Measurements from ENCODE around the gene INPP5E.

Gene INPP5E

DNA sequence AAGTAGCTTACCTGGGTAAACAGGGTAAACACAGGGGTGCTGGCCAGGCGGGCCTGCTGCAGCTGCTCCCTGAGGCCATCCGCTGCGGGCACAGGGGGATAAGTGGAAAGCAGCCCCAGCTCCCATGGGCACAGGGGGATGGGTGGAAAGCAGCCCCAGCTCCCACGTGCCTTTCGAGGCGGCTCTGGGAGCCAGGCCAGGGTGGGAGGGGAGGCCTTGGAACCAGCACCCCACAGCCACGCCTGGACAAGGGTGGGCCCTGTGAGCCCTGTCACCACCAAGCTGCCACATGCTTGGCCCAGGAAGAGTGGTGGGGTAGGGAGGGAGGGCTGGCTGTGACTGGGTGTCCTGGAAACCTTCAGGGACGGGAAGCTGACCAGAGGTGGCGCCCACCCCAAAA, 58.3 kb downstream of the INPP5E start:
- no peak for DNase-seq

DNA sequence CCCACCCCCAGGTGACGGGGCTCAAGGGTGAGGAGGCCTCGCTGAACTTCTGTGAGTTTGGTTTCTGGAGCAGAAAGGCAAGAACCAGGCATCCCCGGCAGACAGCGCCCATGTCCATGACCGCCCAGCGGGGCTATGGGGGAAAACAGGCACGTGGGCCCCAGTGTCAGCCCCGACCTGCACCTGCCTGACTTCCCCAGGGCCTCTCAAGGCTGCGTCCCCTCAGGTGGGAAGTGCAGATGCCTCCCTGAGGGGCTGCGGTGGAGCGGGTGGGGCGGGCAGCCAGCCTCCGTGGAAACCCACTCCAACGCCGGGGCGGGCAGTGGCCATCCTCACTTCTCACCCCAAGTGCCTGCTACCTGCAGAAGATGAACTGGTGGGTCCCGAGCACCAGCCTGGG, 59.3 kb downstream of the INPP5E start:
- DNase-seq = no peak

DNA sequence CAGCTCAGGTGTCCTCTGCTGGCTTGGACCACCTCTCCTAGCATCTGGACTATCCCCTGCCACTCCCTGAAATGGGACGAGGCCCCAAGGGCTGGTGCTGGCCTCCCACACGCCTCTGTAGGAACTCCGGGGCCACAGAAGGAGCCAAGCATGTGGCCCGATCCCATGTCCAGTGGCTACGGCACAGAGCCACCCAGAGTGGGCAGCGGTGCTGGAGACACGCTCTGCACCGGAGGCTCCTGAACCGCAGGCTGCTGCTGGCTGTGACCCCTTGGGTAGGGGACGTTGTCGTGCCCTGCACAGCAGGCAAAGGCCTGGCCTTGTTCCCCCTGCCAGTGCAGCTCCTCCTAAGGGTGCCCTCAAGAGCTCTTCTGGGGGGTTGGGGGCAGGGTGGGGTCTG, 59.8 kb downstream of the INPP5E start:
- no peak for DNase-seq

DNA sequence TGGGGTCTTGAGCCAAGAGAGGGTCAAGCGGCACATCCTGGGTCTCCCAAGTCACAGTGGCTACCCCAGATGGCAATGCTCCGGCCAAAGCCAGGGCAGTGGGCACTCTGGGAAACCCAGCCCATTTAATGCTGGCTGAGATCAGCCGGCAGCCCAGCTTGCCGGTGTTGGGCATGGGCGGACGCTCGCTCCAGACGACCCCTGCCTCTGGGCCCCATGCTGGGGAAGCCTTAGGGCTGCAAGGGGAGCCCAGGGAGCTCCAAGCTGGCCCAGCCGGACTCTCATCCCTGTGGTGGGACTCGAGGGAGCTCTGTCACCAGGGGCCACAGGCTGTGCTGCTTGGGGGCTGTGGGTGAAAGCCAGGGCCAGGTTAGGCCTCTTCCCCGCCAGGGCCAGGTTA, 60.2 kb downstream of the INPP5E start:
- DNase-seq = no peak

DNA sequence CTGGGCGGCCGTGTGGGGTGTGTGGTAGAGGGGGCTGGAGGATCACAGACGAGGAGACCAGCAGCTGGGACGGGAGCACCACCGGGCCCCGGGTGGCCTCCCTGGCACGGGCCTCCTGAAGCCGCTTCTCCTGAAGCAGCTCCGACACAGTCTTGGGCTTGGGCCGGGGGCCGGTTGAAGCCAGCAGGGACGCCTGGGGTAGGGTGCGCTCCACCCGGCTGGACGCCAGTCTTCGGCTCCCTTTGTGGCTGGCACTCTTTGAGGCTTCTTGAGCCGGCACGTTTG, 60.7 kb downstream of the INPP5E start:
- no peak for DNase-seq

All from CD4-positive, alpha-beta T cell treated with Interleukin-6 for 4 hours (primary cell).